ENCODE data around the gene COPS4. TPM values are rescaled to one million over a fixed set of nuclear protein-coding genes. Genes with fewer than 3 reads are reported as not detected.
"Not testable (repeated sequence)": the region's sequence is repeated elsewhere in the genome, so short reads cannot be mapped to it uniquely, and the experiment has no call there.

Gene COPS4
- total RNA-seq, 1 donor from 2014 or later: 84.7 TPM

DNA sequence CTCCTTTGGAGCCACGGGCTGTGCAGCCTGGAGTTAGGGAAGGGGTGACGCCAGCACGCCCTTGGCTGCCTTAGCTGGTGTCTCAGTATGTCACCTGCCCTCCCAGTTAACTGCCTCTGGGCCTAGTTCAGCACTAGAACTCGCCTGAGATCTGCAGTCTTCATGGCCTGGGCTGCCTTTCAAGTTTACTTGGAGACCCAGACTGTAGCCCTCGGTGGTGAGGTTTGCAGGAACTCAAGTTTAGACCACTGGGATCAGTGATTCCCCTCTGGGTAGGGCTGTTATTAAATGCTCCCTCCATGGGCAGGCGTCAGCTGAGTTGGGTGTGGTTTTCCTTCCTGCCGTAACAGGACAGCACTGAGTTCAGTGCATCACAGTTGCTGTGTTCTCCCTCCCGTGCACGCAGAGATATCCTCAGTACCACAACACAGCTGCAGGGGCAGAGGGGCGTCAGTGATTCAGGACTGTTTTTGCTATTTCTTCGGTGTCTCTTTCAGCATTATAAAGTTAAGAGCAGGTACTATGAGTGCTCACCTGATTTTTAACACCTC is 49.0 kb downstream of the COPS4 start:
- DNase-seq (ENCODE audit: low read depth): peak; percentile 54

DNA sequence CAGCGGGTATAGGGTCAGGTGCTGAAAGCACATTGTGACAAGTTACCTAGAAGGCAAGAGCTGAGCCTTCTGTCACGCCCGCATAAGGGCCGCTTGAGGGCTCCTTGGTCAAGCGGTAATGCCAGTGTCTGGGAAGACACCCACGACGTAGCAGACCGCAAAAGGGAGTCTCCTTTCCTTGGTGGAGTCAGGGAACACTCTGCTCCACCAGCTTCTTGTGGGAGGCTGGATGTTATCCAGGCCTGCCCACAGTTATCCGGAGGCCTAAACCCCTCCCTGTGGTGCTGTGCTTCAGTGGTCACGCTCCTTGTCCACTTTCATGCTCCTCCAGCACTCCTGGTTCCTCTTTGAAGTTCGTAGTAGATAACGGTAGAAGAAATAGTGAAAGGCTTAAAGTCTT is 50.0 kb downstream of the COPS4 start:
- DNase-seq (ENCODE audit: low read depth): peak; percentile 32

DNA sequence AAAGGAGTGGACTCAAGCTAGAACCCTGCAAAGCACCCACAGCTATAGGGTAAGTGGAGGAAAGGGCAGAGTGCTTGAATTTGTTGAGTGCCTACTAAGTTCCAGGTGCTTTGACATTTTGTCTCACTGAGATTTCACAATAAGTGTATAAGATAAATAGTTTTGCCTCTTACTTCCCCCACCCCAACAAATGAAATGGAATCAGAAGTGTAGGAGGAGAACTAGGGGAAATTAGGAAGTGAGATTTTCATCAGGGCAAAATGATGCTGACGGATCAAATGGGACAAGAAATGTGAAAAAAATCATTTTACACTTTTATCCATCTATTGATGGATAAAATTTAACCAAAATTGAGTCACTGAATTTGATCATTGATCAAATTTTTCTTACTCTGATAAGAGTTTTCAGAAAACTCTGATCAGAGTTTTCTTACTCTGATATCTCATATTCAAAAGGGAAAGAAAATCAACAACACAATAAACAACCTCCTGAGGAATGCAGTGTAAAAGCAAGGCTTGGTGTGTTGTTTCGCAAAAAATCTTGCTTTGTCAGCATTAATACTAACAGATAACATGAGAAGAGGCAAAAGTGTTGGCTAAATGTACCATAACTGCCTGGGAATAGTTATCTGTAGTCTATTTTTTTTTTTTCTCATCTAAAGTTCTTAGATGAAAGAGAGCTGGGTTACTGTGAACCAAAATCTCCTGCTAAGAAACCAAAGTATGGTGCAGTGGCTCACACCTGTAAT is 54.6 kb downstream of the COPS4 start:
- no peak for DNase-seq (ENCODE audit: low read depth)

DNA sequence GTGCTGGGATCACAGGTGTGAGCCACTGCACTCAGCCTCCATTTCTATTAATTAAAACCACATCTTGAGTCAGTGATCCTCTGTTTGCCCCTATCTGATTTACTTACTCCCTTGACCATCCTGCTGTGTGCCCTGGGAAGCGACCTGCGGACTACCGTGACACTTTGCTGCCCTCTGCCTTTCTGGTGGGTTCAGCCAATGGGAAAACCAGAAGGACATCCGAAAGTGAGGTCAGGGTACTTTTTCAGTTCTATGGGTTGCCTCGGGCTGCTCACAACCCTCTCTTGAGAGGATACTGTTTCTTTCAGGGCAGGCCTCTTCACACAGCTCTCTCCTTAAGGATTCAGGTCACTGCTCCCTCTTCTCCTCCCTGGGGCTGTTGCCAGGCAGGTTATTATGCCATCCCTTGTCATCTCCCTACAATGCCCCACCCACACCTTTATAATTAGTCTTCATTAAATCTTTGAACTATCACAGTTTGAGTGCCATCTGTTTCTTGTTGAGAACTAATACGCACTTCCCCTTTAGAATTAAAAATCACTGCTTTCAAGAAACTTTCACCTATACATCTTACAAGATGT is 58.2 kb downstream of the COPS4 start:
- no peak for DNase-seq (ENCODE audit: low read depth)

DNA sequence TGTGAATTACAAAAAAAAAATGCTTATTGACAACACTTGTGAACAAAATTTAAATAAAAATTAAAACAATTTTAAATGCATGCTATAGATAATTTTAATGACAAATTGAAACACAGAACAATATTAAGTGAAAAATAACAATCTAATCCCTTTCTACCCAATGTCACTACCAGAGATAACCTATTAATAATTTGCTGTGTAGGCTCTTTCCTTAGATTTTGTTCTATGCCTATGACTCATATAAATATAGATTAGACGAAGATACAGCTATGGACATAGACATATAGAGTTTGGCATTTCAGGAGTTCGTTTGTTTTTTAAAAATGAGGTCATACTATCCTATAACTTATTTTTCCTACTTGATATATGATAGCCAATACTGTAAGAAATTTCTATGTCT is 61.4 kb downstream of the COPS4 start:
- DNase-seq (ENCODE audit: low read depth): no peak

DNA sequence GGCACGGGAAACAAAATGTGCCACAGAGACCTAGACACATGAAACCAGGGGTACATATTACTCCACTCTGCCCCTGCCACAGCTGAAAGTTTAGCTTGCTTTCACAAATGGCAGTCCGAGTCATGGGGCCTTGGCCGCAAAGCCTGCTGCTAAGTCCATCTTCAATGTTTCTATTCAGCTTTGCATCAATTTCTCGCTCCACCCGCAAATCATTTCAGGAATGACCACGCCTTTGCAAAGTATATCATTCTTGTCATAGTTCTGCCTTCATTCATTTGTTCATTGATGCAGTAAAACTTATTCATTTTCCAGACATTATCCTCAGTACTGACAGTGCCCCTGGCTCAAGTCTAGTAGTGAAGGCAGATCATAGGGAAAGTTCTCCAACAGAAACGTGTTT is 70.0 kb downstream of the COPS4 start:
- no peak for DNase-seq (ENCODE audit: low read depth)

DNA sequence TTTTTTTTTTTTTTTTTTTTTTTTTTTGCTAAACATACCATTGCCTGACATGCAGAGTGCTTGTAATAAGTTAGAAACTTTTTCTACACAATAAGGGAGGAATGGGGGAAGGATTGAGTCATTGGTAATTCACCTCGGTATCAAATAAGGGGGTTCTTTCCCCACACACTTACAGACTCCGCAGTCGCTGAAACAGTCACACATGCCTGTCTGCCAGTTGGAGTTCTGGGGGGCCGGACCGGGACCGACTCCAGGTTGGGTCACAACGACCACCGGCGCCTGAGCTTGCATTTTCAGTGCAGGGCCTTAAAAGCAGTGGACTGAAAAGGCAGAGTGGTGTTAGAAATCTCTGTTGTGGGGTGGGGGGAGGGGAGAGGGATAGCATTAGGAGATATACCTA is 72.6 kb downstream of the COPS4 start:
- DNase-seq (ENCODE audit: low read depth): no peak

DNA sequence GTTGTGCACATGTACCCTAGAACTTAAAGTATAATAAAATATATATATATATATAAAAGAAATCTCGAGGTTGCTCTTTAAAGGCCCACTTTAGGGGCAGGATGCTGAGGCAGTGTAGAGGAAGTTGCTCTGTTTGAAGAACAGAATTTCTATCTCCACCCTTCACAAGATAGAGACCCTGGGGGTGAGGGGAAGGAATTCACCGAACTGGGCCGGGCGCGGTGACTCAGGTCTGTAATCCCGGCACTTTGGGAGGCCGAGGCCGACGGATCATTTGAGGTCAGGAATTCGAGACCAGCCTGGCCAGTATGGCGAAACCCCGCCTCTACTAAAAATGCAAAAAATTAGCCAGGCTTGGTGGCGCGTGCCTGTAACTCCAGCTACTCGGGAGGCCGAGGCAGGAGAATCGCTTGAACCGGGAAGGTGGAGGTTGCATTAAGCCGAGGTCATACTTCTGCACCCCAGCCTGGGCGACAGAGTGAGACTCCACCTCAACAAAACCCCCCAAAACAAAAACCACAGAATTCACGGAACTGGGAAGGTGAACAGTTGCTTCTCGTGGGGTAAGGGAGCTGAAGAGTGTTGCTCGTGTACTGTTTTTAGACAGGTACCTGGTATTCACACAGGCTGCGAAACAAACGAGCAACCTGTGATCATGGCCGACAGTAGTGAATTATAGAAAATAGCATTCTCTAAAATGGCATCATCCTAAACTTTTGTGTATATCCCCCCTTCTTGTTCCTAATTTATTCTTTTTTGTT is 73.3 kb downstream of the COPS4 start:
- DNase-seq (ENCODE audit: low read depth): no peak

DNA sequence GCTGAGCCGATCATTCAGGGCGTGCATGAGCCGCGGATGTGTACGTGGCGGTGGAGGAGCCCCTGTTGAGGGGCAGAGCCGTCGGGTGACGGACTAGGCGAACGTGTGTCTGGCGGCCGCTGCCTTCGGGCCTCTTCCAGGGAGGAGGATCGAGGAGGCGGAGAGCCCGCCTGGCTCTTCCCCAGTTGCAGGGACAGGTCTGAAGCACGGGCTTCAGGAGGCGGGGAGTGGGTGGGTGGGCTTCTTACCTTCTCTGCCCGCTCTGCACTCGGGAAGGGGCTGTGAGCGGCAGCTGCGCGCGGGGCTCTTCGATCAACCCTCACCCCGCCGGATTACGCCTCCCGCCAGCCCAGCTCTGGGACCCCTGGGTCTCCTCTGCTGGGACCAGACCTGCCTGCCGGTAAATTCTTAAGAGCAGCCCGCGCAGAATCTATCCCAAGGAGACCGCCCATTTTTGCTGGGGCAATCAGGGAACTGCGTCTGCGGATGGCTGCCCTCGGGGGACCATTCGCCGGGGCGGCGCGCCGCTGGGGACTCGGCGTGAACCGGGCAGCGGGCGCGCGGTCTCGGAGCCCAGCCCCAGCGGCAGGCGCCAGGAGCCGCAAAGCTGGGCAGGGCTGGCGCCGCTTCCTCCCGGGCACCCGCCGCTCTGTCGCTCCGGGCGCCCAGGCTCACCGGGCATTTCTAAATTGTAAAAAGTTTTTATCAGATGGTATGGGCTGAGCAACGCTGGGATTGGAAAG is 74.7 kb downstream of the COPS4 start:
- peak; percentile 46 for DNase-seq (ENCODE audit: low read depth)

DNA sequence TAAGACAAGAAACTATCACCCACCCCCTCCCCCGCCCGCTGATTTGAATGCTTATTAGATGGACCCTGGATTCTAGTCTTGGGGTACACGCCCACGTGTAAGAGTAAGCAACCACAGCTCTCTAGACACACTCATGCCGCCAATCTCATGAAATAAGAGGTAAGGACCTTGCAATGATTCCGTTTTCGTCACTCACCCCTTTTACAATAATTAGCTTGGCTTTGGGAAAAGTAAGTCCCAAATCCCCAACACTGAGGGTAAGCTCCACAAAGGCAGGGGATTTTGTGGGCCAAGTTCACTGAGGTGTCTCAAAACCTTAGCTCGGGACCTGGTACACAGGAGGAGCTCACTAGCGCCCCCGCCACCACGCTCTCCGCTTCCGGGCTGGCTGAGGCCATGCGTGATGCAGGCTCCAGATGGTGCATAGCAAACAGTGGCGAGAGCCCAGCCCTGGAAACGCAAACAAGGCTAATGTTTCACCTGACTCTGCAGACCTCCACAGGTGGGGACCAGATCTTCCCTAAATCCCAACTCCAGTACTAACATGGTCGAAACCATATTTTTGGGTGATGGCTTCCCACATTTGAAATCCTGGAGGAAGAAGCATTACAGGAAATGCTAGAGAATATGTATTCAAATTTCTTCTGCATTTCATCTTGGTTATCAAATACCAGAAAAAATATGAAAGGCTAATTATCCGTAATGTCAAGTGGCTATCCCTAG is 75.4 kb downstream of the COPS4 start:
- peak; percentile 86 for DNase-seq (ENCODE audit: low read depth)

DNA sequence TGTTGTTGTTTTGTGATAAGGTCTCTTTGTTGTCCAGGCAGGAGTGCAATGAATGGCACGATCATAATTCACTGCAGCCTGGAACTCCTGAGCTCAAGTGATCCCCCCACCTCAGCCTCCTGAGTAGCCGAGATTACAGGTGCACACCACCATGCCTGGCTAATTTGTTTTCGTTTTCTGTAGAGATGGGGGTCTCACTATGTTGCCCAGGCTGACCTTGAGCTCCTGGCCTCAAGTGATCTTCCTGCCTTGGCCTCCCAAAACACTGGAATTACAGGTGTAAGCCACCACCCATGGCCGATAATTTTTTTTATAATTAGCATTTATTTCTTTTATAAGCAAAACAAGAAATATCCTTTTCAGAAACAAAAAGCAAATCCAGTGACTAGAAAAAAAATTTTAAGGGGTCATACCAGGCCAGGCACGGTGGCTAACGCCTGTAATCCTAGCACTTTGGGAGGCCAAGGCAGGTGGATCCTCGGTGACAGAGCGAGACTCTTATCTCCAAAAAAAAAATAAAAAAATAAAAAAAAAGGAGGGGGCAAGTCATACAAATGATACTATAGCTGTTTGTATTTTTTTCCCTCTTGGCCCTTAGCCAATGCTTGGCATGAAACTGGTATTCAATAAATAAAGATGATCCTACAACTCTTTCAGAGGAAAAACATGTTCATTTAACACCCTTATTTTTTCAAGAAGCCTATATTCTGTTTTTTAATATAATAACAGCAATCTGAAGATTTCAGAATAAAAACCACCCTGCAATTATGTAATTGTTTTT is 76.2 kb downstream of the COPS4 start:
- no peak for DNase-seq (ENCODE audit: low read depth)

DNA sequence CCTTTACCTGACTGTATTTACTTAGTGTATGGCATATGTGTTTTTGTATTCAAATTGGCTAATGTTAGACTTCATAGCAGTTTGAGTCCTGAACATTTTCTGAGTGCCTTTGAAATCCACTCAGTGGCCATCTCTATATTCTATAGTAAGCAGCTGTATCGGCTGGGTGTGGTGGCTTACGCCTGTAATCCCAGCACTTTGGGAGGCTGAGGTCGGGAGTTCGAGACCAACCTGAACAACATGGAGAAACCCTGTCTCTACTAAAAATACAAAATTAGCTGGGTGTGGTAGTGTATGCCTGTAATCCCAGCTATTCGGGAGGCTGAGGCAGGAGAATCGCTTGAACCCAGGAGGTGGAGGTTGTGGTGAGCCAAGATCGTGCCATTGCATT is 76.8 kb downstream of the COPS4 start:
- DNase-seq (ENCODE audit: low read depth): not testable (repeated sequence)

DNA sequence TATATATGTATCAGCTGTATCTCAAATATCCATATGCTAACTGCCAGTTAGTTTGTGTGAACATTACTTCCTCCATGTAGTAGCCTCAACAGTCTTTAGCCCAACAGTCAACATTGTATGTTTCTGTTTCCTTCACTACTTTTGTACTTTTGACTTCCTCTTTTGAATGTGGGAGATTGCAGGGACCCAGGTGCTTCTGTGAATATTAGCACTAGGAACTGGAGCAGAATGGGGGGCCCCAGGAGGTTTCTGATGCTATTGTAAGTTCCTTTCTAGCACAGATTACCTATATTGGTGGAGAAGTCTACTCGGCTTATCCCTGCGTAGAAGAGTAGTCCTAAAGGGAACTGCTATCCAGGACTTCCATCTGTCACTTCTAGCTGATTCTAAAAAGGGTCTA is 77.2 kb downstream of the COPS4 start:
- no peak for DNase-seq (ENCODE audit: low read depth)

DNA sequence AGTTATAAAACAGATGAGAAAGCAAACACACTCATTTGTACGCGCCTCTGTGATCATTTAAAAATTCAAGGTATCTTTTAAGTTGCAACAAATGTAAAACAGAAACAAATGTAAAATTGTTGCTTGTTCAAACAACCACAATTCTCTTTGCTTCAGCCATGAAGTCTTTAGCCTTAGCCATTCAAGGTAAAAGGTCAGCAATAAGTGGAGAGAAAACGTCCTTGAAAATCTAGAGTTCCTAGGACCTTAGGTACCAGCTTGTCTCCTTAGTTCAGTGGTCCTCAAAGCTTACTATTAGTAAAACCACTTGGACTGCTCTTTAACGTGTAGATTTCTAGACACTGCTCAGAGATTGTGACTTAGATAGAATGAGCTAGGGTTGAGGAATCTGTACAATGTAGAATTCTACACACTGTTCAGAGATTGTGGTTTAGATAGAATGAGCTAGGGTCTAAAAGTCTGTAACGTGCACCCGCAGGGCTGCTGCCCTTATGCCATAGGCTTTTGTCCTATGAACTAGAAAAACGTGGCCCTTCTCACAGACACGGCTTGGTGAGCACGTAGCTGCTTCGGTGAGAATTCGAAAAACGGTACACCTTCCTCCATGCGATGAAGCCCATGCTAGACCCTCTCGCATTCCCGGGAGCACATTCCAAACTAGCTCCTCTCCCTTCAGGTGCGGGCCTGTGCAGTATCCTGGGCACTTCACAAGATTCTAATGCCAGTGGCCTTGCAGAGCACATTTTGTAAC is 77.9 kb downstream of the COPS4 start:
- peak; percentile 19 for DNase-seq (ENCODE audit: low read depth)

DNA sequence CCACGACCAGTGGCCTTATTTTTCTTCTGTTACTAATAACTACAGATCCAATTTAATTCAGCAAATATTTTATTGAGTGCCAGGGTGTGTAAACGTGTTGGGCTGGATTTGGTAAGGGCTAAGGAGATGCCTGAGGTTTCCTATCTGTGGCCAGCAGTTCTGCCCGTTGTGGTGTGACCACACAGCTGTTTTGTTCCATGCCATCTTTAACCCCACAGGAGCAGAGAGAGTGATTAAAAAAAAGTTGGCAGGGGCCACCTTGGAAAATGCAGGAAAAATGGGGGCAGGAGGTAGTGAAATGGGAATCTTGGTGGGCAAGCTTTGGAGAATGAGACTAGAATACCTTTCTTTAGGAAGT is 78.4 kb downstream of the COPS4 start:
- DNase-seq (ENCODE audit: low read depth): peak; percentile 84

DNA sequence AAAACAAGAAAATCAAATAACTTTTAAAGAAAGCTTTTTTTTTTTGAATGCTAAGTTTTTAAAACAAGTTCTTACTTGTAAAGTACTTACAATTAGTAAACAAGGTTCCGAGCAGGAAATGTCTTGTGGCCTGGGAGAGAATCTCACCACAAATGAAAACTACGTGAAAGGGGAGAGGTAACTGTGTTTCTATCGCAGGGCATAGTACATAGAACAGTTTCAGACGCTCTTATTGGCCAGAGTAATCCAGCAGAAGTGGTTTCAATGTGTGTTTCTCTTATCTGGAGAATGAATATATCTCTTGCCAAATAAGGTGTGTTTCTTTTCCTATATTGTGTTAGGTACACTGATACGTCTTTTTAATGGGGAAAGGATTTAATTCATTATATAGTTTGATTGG is 79.6 kb downstream of the COPS4 start, which contains the start of gene PLAC8:
PLAC8 (minus strand) TSS at position 154 of the 400 bp plus-strand sequence. CDS start 6,808 bp downstream, outside the sequence.
- no peak for DNase-seq (ENCODE audit: low read depth)

DNA sequence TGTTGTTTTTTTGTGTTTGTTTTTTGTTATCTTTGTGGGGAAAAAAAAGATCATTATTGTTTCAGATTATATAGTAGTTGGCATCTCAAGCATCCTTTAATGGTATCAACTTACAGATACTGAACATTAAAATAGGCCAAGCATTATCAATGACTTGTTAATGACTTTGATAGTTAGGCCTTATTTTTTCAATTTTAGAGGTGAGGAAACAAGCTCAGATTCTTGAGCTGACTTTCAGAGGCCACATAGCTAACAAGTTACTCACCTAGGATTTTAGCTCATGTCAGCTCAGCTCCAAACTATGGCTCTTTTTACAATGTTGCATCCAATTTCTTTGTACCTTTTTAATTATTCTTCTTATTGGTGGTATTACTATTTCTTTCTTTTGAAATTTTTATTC is 80.0 kb downstream of the COPS4 start:
- DNase-seq (ENCODE audit: low read depth): no peak

DNA sequence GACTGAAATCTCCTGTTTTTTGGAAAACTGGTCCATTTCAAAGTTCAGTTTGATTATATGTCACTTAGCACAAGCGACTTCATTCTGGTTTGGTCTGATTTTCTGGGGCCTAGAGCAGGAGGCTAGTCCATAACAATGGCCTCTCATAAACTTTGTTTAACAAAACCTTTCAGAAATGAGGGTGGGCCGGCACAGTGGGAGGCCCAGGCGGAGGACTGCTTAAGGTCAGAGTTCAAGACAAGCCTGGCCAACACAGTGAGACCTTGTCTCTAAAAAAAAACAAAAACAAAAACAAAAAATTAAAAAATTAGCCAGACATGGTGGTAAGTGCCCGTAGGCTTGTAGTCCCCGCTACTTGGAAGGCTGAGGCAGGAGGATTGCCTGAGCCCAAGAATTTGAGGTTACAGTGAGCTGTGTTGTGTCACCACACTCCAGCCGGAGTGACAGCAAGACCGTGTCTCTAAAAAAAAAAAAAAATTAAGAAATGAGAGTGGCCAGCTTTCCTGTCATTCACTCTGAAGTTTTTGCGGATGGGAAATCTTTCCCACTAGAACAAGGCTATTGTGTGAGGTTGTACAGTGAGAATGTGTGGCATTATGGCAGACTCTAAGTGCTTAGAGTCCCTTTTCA is 80.8 kb downstream of the COPS4 start:
- no peak for DNase-seq (ENCODE audit: low read depth)

DNA sequence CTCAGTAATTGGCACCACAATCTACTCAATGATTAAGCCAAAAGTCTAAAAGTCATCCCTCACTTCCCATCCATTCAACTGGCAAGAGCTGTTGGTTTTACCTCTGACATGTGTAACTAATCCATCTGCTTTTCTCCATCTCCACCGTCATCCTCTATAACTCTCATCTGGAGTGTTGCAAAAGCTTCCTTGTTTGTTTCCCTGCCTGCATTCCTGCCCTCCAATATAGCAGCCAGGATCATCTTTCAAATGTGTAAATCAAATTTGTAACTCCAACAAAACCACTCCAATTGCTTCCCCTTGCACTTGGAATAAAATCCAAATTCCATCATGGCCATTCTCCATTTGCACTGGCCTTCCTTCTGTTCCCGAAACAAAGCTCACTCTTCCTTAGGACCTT is 83.9 kb downstream of the COPS4 start:
- no peak for DNase-seq (ENCODE audit: low read depth)
